WERI-Rb-1 (cell line): ENCODE results near the gene RPS19.
"Not testable (repeated sequence)": the region's sequence is repeated elsewhere in the genome, so short reads cannot be mapped to it uniquely, and the experiment has no call there.

Source experiments
- DNase-seq: peaks from one replicate; pipeline ENCODE4 v3.0.0-alpha.2; 2020
- H3K27ac ChIP-seq: fragments of 250-450 bp; sonication (Bioruptor Pico); 2 replicates; pipeline ENCODE4 v1.5.1; 2020; ENCODE audit warnings: mild to moderate bottlenecking, moderate library complexity
- H3K27me3 ChIP-seq: fragments of 250-450 bp; sonication (Bioruptor Pico); 2 replicates; pipeline ENCODE4 v1.5.1; 2021; ENCODE audit warnings: mild to moderate bottlenecking, low read depth, moderate library complexity; ENCODE audit not compliant: insufficient read depth, severe bottlenecking
- H3K36me3 ChIP-seq: fragments of 250-450 bp; sonication (Bioruptor Pico); 2 replicates; pipeline ENCODE4 v1.5.1; 2020; ENCODE audit warnings: mild to moderate bottlenecking, moderate library complexity
- H3K4me3 ChIP-seq: 2 replicates; pipeline ENCODE4 v1.5.1; 2011; ENCODE audit warnings: low read depth, mild to moderate bottlenecking, control low read depth, low read length
- H3K9me3 ChIP-seq: fragments of 250-450 bp; sonication (Bioruptor Pico); 2 replicates; pipeline ENCODE4 v1.5.1; 2021; ENCODE audit warnings: mild to moderate bottlenecking, moderate library complexity; ENCODE audit not compliant: severe bottlenecking
- CTCF ChIP-seq: IDR thresholded peaks from 2 replicates; pipeline ENCODE4 v1.5.1; 2011; ENCODE audit warnings: low read depth, mild to moderate bottlenecking, control low read depth, inconsistent platforms, low read length

RPS19 gene

GRCh38 chr19:41871573-41872383, 11.7 kb downstream of the RPS19 start:
- no peaks in the 10 kb centered on the region for H3K27me3 ChIP-seq
- H3K9me3 ChIP-seq, result no peaks in the 10 kb centered on the region
- no peak for TF ChIP-seq CTCF
- H3K36me3 ChIP-seq, result peaks cover 61% of the 10 kb centered on the region
- H3K27ac ChIP-seq, result no peak overlapping the region
- DNase-seq, result no peak
- H3K4me3 ChIP-seq, result no peak overlapping the region

- no peak for TF ChIP-seq CTCF
- Histone ChIP-seq H3K27ac (no peak overlapping the region), H3K27me3 (no peaks in the 10 kb centered on the region), H3K36me3 (peaks cover 55% of the 10 kb centered on the region), H3K4me3 (no peak overlapping the region), H3K9me3 (no peaks in the 10 kb centered on the region)
- DNase-seq, result no peak
These were observed 12.3 kb downstream of the RPS19 start for GRCh38 chr19:41872384-41872774.

GRCh38 chr19:41872775-41873647, 13.0 kb downstream of the RPS19 start:
- Histone ChIP-seq H3K27me3 (no peaks in the 10 kb centered on the region), H3K27ac (no peak overlapping the region), H3K9me3 (no peaks in the 10 kb centered on the region), H3K36me3 (peaks cover 49% of the 10 kb centered on the region), H3K4me3 (no peak overlapping the region)
- peak; percentile 89 for DNase-seq
- TF ChIP-seq CTCF, result peak; percentile 75

- not testable (repeated sequence) for DNase-seq, H3K27ac ChIP-seq, H3K27me3 ChIP-seq, H3K9me3 ChIP-seq, H3K4me3 ChIP-seq
- H3K36me3 ChIP-seq, result peaks cover 21% of the 10 kb centered on the region
These were observed 15.9 kb downstream of the RPS19 start for GRCh38 chr19:41875973-41876372.

- no peak for TF ChIP-seq CTCF
- no peaks in the 10 kb centered on the region for H3K27me3 ChIP-seq
- peaks cover 9% of the 10 kb centered on the region for H3K36me3 ChIP-seq
- H3K4me3 ChIP-seq, result no peak within 1 kb of the TSS
- no peak for DNase-seq
- no peak within 1 kb of the TSS for H3K27ac ChIP-seq
- H3K9me3 ChIP-seq, result no peaks in the 10 kb centered on the region
These were observed 17.1 kb downstream of the RPS19 start, which contains the start of gene CD79A for GRCh38 chr19:41876847-41877832. Gene CD79A, plus strand, starts transcription at chr19:41877279. Its CDS starts 26 bp downstream, at chr19:41877305.
